Central memory CD8-positive, alpha-beta T cell (primary cell): ENCODE data around the gene MAD1L1.
A peak's percentile ranks its signal among the peaks of the same experiment; 100 is the strongest.
"Not testable (repeated sequence)": the region's sequence is repeated elsewhere in the genome, so short reads cannot be mapped to it uniquely, and the experiment has no call there.

Experiments used
- ATAC-seq: fragments of 150-1000 bp; cut with Tn5 transposase; replicated peaks from 2 replicates; pipeline ENCODE4 v1.10.0; 2022; ENCODE audit warnings: mild to moderate bottlenecking, moderate FRiP score, moderate number of reproducible peaks; ENCODE audit not compliant: poor library complexity, severe bottlenecking; ENCODE audit errors: extremely low read depth
- DNase-seq, 2 donors: peaks; one replicate each; pipeline ENCODE4 v3.0.0; 2021; ENCODE audit warnings: low spot score in 2 of 2
- H3K27ac Mint-ChIP-seq: one replicate; pipeline ENCODE4 v1.8.0; 2022; ENCODE audit warnings: low read depth, mild to moderate bottlenecking, moderate library complexity, mixed read lengths
- H3K27me3 Mint-ChIP-seq: one replicate; pipeline ENCODE4 v1.8.0; 2022; ENCODE audit warnings: mixed read lengths
- H3K36me3 Mint-ChIP-seq: one replicate; pipeline ENCODE4 v1.8.0; 2022; ENCODE audit warnings: mild to moderate bottlenecking, moderate library complexity, mixed read lengths; ENCODE audit not compliant: insufficient read depth
- H3K4me1 Mint-ChIP-seq: one replicate; pipeline ENCODE4 v1.8.0; 2022; ENCODE audit warnings: mixed read lengths
- H3K4me3 Mint-ChIP-seq: one replicate; pipeline ENCODE4 v1.8.0; 2022; ENCODE audit warnings: mild to moderate bottlenecking, moderate library complexity, mixed read lengths
- H3K9me3 Mint-ChIP-seq: one replicate; pipeline ENCODE4 v1.8.0; 2022; ENCODE audit warnings: mixed read lengths

Gene MAD1L1

DNA sequence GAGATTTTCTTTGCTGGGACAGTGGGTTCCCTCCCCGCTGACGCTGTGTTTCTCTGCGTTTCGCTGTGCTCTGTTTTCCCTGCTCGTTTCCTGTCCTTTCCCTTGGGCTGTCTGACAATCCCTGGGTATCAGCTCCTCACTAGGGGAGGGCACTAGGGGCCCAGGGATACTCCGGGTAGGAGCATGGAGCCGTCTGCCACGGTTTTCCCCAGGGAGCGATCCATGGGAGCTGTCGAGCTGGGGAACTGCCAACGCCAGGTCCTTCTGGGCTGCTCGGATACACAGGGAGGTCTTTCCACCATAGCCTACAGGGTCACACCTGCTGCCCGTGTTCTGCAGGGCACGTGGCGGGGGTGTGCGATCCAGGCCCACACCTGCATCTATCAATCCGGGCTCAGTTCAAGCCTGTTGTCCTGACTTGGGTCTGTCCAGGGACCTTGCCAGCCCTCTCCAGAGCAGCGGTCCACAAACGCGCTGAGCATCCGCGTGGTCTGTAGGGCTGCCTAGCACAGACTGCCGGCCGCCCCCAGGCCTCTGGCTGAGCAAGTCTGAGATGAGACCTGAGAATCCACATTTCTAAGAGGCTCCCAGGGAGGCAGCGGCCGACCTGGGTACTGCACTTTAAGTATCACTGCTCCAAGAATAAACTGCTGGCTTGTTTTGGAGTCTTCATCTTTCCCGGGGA, 299.5 kb downstream of the MAD1L1 start:
- peak overlapping the region; percentile 86 for H3K27ac Mint-ChIP-seq
- H3K36me3 Mint-ChIP-seq, result peaks cover 24% of the 10 kb centered on the region
- no peaks in the 10 kb centered on the region for H3K27me3 Mint-ChIP-seq
- H3K4me1 Mint-ChIP-seq, result peaks cover 37% of the 10 kb centered on the region
- H3K4me3 Mint-ChIP-seq, result no peak overlapping the region
- DNase-seq, result no peak
- H3K9me3 Mint-ChIP-seq, result no peaks in the 10 kb centered on the region
- no peak for ATAC-seq

DNA sequence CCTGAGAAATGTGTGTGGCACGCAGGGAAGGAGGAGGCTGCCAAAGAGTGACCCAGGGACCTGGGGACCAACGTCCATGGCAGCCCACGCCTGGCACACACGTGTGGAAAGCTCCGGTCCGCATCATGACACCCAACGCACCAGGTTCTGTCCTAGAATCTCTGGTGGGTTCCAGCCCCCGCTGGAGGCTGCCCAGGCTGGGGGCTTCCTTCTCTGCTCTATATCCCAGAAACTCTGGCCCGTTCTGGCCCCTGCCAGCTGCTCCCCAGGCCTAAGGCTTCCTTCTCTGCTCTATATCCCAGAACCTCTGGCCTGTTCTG, 300.8 kb downstream of the MAD1L1 start:
- H3K27me3 Mint-ChIP-seq, result no peaks in the 10 kb centered on the region
- DNase-seq (no peak), ATAC-seq (no peak)
- H3K4me1 Mint-ChIP-seq, result peaks cover 46% of the 10 kb centered on the region
- peak overlapping the region; percentile 86 for H3K27ac Mint-ChIP-seq
- peaks cover 24% of the 10 kb centered on the region for H3K36me3 Mint-ChIP-seq
- H3K9me3 Mint-ChIP-seq, result no peaks in the 10 kb centered on the region
- no peak overlapping the region for H3K4me3 Mint-ChIP-seq

DNA sequence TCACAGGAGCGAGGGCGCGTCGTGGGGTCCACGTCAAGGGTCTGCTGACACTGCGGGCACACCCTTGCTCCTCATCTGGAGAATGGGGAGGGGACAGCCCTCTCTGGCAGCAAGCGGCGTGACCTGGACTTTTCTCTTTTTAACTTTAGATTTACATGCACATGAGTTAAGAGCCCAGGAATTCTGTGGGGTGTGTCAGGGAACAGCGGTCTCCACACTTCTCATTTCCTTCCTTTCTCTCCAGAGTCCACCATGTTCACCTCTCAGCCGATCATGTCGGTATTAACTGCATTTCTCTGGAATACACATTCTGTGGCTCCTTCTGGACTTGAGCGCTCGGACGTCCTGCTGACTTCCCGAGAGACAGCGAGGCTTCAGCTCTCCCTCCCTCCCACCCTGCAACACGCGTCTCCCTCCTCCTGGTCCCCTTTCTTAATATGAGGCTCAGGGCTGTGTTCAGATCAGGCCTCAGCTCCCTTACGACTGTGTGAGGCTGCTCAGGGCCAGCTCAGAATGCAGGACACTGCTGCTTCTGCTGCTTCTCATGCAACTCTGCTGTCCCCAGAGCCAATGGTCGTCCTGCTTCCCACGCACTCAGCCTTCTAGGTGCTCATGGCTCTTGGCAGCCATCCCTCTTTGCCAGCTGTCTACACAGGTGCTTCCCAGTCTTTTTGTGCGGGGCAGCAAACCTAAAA, 301.3 kb downstream of the MAD1L1 start:
- Mint-ChIP-seq H3K9me3 (no peaks in the 10 kb centered on the region), H3K36me3 (peaks cover 26% of the 10 kb centered on the region), H3K4me1 (peaks cover 51% of the 10 kb centered on the region), H3K4me3 (no peak overlapping the region), H3K27me3 (no peaks in the 10 kb centered on the region), H3K27ac (peak overlapping the region; percentile 86)
- ATAC-seq (no peak), DNase-seq (no peak)

DNA sequence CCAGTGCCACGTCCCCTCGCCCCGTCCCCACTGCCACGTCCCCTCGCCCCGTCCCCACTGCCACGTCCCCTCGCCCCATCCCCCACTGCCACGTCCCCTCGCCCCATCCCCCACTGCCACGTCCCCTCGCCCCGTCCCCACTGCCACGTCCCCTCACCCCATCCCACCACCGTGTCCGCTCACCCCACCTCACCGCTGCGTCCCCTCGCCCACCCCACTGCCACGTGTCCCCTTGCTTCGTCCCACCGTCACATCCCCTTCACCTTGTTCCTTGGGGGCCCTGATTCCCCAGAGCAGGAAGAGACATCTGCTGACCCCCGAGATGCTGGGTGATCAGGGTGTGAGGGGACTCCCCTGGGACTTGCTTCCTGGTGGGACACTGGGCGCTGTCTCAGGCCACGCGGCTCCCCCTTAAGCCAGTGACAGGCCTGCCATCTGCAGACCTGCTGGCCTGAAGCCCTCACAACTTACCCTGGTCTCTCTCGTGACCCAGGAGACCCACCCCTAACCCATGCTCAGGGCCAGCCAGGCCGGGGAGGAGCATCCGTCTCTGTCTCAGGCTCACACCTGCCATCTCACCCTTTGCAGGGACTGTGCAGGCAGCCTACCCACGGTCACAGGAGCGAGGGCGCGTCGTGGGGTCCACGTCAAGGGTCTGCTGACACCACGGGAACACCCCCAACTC, 302.2 kb downstream of the MAD1L1 start:
- H3K9me3 Mint-ChIP-seq, result no peaks in the 10 kb centered on the region
- peaks cover 26% of the 10 kb centered on the region for H3K36me3 Mint-ChIP-seq
- no peak overlapping the region for H3K4me3 Mint-ChIP-seq
- H3K27ac Mint-ChIP-seq, result peak overlapping the region; percentile 29
- H3K27me3 Mint-ChIP-seq, result no peaks in the 10 kb centered on the region
- ATAC-seq, result no peak
- peaks cover 60% of the 10 kb centered on the region for H3K4me1 Mint-ChIP-seq
- DNase-seq, result no peak

DNA sequence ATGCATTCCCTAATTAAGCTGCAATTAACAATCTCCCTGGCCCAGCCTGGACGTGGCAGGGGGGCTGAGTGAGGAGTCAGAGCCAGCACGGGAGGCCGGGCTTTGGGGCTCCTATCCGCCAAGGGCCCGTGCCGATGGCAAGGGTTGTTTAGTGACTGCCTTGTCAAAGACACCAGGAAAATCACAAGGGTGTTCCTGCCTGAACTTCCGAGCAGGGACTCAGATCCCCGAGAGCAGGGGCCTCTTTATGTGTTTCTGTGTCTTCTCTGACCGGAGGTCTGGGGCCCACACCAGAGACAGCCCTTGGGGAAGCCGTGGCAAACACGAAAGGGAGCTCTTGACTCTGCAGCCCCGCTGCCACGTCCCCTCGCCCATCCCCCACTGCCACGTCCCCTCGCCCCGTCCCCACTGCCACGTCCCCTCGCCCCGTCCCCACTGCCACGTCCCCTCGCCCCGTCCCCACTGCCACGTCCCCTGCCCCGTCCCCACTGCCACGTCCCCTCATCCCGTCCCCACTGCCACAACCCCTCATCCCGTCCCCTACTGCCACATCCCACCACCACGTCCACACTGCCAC, 303.3 kb downstream of the MAD1L1 start:
- not testable (repeated sequence) for H3K4me3 Mint-ChIP-seq, H3K27ac Mint-ChIP-seq, H3K27me3 Mint-ChIP-seq, ATAC-seq, H3K9me3 Mint-ChIP-seq, DNase-seq
- Mint-ChIP-seq H3K4me1 (peaks cover 66% of the 10 kb centered on the region), H3K36me3 (peaks cover 23% of the 10 kb centered on the region)

DNA sequence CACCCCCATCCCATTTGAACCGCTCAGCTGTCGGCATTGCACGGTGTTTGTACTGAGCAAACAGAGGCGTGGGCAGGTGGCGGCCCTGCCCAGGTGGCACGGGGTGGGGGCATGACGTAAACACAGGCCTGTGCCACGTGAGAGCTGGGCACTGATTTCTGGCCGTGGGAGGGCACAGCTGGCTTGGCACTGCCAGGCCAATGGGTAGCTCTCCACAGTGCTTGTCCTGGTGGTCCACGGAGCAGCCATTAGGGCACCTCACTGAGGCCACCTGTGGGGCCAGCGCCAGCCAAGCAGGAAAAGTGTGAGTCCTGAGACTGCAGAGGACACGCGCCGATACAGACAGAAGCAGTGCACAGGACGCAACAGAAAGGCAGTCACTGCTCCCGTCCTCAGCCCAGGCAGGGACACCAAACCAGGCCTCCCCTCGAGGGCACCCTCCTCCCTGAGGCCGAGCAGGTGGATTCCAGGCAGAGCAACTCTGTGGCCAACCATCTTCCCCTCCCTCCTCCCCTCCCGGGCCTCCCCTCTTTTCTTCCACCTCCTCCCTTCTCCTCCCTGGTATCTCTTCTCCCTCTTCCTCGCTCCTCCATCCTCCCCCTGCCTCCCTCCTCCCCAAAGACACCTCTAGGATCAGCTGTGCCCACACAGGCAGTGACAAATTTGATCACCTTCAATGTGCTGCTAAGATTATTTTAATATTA, 303.9 kb downstream of the MAD1L1 start:
- DNase-seq, result no peak
- Mint-ChIP-seq H3K4me3 (peak overlapping the region; percentile 44), H3K9me3 (no peaks in the 10 kb centered on the region), H3K27ac (peak overlapping the region; percentile 64), H3K36me3 (peaks cover 24% of the 10 kb centered on the region), H3K4me1 (peaks cover 66% of the 10 kb centered on the region), H3K27me3 (no peaks in the 10 kb centered on the region)
- ATAC-seq, result no peak

DNA sequence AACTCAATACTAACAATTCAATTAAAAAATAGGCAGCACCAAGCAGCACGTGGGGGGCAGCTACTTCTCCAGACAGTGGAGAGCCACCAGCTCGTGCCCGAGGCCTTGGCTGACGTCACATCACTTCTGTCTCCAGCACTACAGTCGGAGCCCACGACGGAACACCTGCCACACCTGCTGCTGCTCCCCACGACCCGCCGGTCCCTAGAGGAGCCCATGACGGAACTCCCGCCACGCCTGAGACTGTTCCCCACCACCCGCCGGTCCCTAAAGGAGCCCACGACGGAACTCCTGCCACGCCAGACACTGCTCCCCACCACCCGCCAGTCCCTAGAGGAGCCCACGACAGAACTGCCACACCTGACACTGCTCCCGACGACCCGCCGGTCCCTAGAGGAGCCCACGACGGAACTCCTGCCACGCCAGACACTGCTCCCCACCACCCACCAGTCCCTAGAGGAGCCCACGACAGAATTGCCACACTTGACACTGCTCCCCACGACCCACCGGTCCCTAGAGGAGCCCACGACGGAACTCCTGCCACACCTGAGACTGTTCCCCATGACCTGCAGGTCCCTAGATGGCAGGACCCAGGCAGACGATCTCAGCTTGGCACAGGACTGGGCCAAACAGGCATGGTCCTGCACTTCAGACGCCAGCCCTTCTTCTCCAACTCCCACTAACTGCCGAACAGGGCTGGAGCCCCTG, 304.7 kb downstream of the MAD1L1 start:
- Mint-ChIP-seq H3K4me1 (peaks cover 70% of the 10 kb centered on the region), H3K4me3 (peak overlapping the region; percentile 44), H3K36me3 (peaks cover 25% of the 10 kb centered on the region), H3K9me3 (no peaks in the 10 kb centered on the region), H3K27ac (peak overlapping the region; percentile 64), H3K27me3 (no peaks in the 10 kb centered on the region)
- DNase-seq, result no peak
- ATAC-seq, result no peak

DNA sequence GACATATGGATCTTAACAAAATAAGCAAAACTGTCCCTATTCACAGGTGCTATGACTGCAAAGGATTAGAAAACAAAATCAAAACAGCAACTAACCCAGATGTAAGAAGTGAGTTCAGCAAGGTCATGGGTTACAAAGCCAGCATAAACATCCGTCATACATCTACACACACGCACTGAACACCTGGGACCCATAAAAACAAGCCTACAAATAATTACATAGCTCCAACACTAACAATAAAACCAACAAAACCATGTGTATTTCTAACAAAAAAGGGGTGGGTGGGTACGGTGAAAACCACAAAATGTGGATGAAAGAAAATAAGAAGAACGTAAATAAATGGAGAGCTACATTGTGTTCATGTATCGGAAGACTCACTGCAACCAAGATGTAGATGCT, 305.8 kb downstream of the MAD1L1 start:
- ATAC-seq, result peak; percentile 33
- Mint-ChIP-seq H3K4me3 (peak overlapping the region; percentile 54), H3K27ac (peak overlapping the region; percentile 76), H3K36me3 (peaks cover 26% of the 10 kb centered on the region), H3K9me3 (no peaks in the 10 kb centered on the region), H3K4me1 (peaks cover 67% of the 10 kb centered on the region), H3K27me3 (no peaks in the 10 kb centered on the region)
- DNase-seq, result no peak

DNA sequence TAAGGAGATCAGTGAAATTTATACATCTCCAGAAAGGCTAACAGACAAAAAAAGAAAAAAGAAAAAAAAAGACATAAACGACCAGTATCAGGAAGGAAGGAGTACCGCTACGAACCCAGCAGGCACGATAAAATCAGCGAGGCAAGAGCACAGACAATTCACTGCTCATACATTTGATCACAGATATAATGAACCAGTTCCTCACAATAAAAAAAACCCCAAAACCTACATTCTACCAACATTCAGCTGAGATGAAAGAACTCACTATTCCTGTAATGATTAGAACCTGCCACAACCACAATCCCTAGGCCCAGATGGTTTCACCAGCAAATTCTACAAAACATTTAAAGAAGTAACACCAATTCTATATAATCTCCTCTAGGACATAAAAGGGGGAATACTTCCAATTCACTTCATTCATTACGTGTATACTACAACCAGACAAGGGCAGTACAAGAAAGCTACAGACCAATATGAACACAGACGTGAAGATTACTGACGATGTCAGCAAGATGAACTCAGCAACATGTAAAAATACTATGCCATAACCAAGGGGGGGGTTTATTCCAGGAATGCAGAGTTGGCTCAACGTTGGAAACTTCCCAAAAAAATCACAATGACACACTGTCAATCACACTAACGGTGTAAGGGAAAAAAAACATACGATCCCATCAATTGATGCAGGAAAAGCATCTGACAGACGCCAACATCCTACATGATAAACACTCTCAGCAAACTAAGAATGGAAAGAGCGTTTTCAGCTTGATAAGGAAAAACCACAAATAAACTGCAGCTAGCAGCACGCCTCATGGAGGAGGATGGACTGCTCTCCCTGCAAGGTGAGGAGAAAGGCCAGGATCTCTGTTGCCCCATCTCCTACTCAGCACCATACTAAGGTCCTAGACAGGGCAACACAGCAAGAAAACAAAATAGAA, 306.5 kb downstream of the MAD1L1 start:
- Mint-ChIP-seq H3K27me3 (no peaks in the 10 kb centered on the region), H3K9me3 (no peaks in the 10 kb centered on the region), H3K36me3 (peaks cover 23% of the 10 kb centered on the region), H3K4me3 (peak overlapping the region; percentile 54), H3K4me1 (peaks cover 71% of the 10 kb centered on the region), H3K27ac (peak overlapping the region; percentile 76)
- DNase-seq (no peak), ATAC-seq (peak; percentile 60)

DNA sequence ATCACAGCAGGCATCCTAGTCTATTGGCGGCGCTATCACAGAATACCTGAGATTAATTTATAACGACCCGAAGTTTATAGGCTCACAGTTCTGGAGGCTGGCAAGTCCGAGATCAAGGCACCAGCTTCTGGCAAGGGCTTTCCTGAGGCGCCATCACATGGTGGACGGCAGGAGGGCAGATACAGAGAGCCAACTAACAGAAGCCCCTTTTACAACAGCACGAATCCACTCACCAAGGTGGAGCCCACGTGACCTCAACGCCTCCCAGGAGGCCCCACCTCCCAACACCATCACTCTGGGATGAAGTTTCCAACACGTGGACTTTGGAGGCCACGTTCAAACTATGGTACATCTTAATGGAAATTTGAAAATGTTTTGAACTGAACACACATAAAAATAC, 307.4 kb downstream of the MAD1L1 start:
- no peaks in the 10 kb centered on the region for H3K27me3 Mint-ChIP-seq
- H3K4me3 Mint-ChIP-seq, result peak overlapping the region; percentile 54
- H3K27ac Mint-ChIP-seq, result peak overlapping the region; percentile 76
- peaks cover 78% of the 10 kb centered on the region for H3K4me1 Mint-ChIP-seq
- peaks cover 27% of the 10 kb centered on the region for H3K36me3 Mint-ChIP-seq
- no peaks in the 10 kb centered on the region for H3K9me3 Mint-ChIP-seq
- ATAC-seq (no peak), DNase-seq (no peak)

DNA sequence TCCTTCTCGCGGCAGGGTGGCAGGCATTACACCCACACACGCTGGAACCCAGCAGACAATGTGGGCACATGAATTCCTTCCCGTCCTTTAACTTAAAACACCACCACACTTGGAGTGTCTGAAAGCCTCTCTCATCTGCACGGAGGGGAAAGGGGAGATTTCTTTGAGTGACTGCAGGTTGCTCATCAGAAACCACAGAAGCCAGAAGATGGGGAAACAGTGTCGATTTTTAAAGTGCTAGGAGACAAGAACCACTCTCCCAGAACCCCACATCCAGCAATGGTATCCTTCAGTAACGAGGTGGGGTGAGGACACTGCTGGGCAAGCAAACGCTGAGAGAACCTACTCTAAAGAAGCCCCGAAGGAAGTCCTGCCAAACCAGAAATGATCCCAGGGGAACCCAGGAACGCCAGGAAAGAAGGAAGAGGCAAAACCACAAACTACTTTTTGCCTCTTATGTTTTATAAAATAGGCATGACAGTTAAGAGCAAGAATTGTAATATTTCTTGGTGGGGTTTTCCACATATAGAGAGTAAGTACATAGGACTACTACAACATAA, 308.4 kb downstream of the MAD1L1 start:
- Mint-ChIP-seq H3K9me3 (no peaks in the 10 kb centered on the region), H3K36me3 (peaks cover 30% of the 10 kb centered on the region), H3K4me3 (peak overlapping the region; percentile 13), H3K27me3 (no peaks in the 10 kb centered on the region), H3K27ac (no peak overlapping the region), H3K4me1 (peaks cover 88% of the 10 kb centered on the region)
- DNase-seq, result no peak
- no peak for ATAC-seq
